GM19328 (cell line): ENCODE measurements around the gene NTN1.

Experiments used
- ATAC-seq: cut with Tn5 transposase; IDR thresholded peaks from one replicate; pipeline ENCODE4 v1.9.1; 2021; ENCODE audit warnings: mild to moderate bottlenecking, moderate library complexity; ENCODE audit not compliant: unreplicated experiment

NTN1 gene

GRCh38 chr17:9116861-9117568 is 95.7 kb downstream of the NTN1 start:
- no peak for ATAC-seq

DNA sequence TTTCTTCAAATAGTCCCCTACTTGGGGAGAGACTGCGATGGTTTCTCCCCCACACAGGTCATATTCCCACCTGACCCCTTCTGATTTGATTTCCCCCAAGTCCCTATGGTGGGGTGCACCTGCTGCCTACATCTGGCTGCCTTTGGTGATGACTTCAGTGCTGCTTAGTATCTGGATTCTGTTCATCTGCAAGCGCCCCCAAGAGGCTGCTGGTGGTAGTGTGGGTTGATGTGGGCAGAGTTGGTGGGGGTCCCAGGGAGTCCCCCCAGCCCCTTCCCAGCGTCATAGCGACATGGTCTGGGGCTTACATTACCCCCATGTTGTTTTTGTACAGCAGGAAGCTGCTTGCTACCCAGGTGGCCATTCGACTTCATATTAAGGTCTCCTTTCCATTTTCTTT is 99.2 kb downstream of the NTN1 start:
- ATAC-seq = no peak

GRCh38 chr17:9121186-9121820 is 100.0 kb downstream of the NTN1 start:
- no peak for ATAC-seq

- no peak for ATAC-seq
Measured at GRCh38 chr17:9123594-9124553, 102.6 kb downstream of the NTN1 start.

DNA sequence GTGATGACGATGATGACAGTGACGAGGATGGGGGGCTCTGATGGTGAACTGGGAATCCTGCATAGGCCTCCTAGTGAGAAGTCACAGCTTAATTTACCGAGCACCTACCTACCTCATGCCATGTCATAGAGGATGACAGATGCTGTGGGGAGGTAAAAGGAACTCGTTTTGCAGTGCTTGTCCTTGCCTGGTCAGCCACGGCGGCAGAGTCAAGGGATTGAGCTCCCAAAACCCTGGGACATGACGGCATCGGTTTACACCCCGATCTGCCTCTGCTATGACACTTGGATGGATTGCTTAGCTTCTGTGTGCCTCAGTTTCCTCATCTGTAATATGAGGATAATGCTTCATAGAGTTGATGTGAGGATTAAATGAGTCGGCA is 103.2 kb downstream of the NTN1 start:
- ATAC-seq = no peak

DNA sequence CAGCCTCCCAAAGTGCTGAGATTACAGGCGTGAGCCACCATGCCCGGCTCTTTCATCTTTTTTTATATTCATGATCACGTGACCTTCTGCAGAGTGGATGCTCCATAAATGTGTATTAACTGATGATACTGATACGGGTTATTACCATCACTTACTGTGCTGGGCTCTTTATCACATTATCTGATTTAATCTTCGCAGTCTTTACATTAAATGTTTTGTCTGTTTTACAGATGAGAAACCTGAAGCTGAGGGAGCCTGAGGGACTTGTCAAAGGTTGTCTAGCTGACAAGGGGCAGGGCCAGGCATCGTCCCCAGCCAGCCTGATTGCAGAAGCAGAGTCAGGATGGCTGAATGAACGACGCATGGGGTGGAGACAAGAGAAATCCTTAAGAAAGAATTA is 104.4 kb downstream of the NTN1 start:
- no peak for ATAC-seq

DNA sequence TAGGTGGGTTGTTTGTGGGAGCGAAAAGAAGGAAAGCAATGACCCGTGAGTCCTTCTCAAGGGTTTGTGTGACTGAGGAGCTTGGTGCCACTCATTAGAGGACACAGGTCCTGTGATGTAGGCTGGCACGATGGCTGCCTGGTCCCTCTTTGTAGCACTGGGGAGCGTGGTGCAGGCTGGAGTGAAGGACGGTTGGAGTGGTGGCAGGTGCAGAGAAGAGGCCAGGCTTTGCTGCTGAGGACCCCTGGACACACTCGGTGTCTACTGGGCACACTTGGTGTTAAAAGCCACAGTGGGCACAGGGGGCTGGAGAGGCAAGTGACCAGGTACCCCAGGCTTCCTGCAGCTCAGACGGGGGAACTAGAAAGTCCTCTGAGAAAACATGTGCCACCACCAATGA is 106.0 kb downstream of the NTN1 start:
- ATAC-seq = no peak

DNA sequence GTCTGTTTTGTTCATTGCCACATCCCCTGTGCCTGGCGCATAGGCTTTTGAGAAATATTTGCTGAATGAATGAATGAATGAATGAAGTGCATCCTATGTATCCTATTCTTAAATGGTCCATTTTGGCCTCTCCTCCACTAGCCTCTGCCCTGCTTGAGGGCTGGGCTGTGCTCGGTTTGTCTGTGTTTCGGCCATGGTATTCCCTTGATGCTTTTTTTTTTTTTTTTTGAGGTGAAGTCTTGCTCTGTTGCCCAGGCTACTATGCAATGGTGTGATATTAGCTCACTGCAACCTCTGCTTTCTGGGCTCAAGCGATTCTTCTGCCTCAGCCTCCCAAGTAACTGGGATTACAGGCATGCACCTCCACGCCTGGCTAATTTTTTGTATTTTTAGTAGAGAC is 110.1 kb downstream of the NTN1 start:
- no peak for ATAC-seq

GRCh38 chr17:9132291-9132690 is 111.0 kb downstream of the NTN1 start:
- no peak for ATAC-seq

GRCh38 chr17:9132944-9133610 is 111.8 kb downstream of the NTN1 start:
- ATAC-seq = no peak

GRCh38 chr17:9138161-9138717 is 116.9 kb downstream of the NTN1 start:
- ATAC-seq = no peak

- ATAC-seq = no peak
Measured at GRCh38 chr17:9139695-9140094, 118.4 kb downstream of the NTN1 start.

GRCh38 chr17:9140550-9141424 is 119.5 kb downstream of the NTN1 start:
- ATAC-seq = no peak

DNA sequence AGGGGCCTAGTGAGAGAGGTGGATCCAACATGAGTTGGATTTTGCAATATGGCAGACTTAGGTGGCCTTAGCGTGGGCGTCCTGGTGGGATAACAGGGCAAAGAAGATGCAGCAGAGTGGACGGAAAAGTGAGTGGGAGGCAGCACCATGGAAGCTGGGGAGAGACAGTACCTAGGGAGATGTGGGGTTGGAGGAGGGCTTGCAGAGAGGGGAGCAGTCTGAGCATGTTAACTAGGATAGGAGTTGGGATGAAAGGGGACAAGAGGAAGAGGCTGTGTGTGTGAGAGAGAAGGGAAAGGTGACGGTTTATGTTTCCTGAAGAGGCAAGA is 120.1 kb downstream of the NTN1 start:
- no peak for ATAC-seq

GRCh38 chr17:9142772-9143494 is 121.6 kb downstream of the NTN1 start:
- no peak for ATAC-seq

DNA sequence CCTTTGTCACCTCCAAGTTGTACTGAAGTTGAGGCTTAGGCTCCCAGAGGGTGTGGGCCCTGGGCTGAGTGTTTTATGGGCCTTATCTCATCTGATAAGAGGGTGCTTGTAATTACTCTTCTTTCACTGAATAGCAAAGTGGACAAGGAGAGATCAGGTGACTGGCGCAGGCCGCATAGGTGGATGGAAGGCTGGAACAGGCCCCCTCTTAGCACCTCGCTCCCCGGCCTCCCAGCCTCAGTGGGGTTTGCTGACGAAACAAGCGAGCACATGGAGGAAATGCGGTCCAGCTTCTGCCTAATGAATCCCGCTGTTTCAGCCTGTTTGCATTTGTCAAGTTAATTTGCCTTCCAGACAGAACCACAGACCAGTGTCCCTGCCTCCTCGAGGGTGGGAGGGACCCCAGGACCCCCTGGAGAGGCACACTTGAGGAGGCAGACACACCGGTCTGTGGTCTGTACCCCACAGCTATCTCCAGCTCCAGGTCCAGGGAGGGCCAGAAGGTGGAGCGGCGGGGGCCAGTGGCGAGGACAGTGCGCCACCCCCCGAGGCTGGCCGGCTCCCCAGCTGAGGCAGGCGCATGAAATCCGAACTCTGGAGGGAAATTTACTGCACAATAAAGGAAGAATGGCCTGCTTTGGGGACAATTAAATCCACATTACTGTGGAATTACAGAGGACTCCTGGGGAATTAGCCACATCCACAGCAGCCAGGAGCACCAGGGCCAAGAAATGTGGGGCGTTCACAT is 123.4 kb downstream of the NTN1 start:
- no peak for ATAC-seq

DNA sequence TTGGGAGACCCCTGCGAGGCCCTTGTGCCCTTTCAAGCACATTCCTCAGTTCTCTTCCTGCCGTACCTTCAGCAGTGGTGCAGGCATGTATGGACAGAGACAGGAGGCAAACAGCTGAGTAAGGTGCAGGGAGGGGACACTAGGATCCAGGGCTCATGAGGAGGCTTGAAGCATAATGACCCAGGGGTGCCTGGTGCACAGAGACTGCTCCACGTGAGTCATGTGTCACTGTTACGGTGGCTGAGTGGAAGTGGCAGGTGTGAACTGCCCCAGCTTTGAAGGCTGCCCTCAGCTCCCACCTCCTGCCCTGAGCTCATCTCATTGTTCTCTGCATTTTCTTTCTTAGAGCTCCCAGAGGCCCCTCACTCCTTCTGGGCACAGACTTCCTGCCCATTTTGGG is 124.8 kb downstream of the NTN1 start:
- ATAC-seq = no peak

DNA sequence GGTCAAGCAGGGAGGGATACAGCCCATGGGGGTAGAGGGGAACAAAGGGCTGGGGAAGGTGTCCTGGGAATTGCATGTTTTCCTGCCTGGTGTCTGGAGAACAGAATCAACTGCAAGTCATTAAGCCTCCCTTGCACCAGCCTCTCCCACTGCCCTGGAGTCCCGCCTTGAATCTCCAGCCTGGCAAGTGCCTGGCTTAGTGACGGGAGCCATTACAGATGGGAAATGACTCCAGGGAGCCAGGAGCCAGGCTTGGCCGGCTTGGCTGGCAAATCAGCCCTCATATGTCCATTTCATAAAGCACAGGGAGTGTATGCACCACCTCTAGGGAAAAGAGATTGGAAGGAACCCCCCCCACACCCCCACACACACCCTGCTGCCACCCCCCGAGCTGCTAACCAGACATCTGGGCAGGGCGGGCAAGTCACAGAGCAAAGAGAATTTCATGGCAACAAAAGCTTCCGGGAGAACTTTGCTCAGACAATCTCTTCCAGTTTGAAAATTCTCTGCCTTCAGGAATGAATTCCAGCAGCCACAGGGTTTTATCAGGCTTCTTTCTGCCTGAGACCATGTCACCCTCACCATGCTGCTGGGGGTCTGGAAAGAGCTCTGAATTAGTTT is 127.7 kb downstream of the NTN1 start:
- no peak for ATAC-seq
